ENCODE results near the gene MRPL23. TPM values are rescaled to one million over a fixed set of nuclear protein-coding genes. Genes with fewer than 3 reads are reported as not detected.

The MRPL23 gene
- total RNA-seq, 1 experiment from 2014 or later, result 123 TPM

DNA sequence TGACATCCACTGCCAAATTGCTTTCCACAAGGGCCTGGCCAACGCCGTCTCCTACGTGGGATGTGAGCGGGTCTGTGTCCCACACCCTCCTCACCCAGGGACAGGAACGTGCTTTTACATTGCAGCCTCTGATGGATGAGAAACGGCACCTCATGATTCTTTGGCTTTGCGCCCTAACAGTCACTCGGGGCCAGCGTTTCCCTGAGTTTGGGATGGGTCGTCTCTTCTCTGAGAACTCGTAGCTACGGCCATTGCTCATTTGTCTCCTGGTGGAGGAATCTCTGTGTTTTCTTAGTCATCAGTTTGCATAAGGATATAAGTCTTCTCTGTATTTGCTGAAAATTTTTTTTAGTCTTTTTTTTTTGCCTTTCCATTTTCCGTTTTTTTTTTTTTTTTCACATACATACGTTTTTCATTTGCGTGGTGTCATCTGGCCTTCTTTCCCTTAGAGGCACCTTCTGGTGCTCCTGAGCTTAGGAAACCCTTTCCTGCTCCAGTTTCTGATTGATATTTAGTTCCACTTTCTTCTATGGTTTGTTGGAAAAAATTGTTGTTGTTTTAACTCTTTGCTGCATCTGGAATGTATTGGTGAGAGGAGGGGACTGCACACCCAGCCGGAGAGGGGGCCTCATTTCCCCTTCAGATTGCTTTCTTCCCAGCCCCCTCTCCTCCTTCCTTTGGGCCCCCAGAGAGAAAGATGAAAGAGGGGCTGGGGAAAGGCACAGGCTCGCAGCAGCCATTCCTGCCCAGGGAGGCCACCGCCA, 15.6 kb upstream of the MRPL23 start:
- intact Hi-C loops (cut with micrococcal nuclease; ENCODE audit: unreplicated experiment) (no loop called here), in situ Hi-C loops (cut with HindIII; ENCODE audit: low pct_unique_long_range_greater_than_20kb, low sequenced_read_pairs) (no loop called here)
- CTCF ChIA-PET, result interaction anchor here (0.7 kb wide), 2 partner anchors 66 to 271 kb away, joined by 6 to 7 read pairs; no protein-coding TSS in a partner anchor
- Histone ChIP-seq H3K4me3 (ENCODE audit: low read depth in 2 of 2, low read length in 2 of 2) (no peak overlapping the region), H3K36me3 (ENCODE audit: control insufficient read depth, insufficient read depth, low read length) (no peaks in the 10 kb centered on the region), H3K4me1 (ENCODE audit: control insufficient read depth, insufficient read depth, low read length) (peaks cover 14% of the 10 kb centered on the region), H3K27me3 (ENCODE audit: control insufficient read depth, insufficient read depth, low read length) (no peaks in the 10 kb centered on the region), H3K27ac (ENCODE audit: low read length) (no peak overlapping the region), H3K9me3 (ENCODE audit: control insufficient read depth, insufficient read depth, low read depth, low read length) (no peaks in the 10 kb centered on the region)
- DNase-seq (ENCODE audit: low read depth, low spot score) (no peak), ATAC-seq (no peak)
- BruUV-seq (replicated peaks), result no TSS peak
- POLR2A ChIA-PET, result no interaction called here
- no peak for TF ChIP-seq SIN3A (IDR thresholded peaks at IDR 0.05; ENCODE audit: borderline replicate concordance, insufficient read depth, low read depth, low read length)
- TF ChIP-seq, protein P1, sequence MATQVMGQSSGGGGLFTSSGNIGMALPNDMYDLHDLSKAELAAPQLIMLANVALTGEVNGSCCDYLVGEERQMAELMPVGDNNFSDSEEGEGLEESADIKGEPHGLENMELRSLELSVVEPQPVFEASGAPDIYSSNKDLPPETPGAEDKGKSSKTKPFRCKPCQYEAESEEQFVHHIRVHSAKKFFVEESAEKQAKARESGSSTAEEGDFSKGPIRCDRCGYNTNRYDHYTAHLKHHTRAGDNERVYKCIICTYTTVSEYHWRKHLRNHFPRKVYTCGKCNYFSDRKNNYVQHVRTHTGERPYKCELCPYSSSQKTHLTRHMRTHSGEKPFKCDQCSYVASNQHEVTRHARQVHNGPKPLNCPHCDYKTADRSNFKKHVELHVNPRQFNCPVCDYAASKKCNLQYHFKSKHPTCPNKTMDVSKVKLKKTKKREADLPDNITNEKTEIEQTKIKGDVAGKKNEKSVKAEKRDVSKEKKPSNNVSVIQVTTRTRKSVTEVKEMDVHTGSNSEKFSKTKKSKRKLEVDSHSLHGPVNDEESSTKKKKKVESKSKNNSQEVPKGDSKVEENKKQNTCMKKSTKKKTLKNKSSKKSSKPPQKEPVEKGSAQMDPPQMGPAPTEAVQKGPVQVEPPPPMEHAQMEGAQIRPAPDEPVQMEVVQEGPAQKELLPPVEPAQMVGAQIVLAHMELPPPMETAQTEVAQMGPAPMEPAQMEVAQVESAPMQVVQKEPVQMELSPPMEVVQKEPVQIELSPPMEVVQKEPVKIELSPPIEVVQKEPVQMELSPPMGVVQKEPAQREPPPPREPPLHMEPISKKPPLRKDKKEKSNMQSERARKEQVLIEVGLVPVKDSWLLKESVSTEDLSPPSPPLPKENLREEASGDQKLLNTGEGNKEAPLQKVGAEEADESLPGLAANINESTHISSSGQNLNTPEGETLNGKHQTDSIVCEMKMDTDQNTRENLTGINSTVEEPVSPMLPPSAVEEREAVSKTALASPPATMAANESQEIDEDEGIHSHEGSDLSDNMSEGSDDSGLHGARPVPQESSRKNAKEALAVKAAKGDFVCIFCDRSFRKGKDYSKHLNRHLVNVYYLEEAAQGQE (IDR thresholded peaks at IDR 0.05; ENCODE audit: insufficient read depth in 1 of 2, low read depth in 2 of 2, low read length in 1 of 2), result no peak
- TF ChIP-seq POLR2AphosphoS5 (IDR thresholded peaks at IDR 0.05; ENCODE audit: low read depth, low read length), result no peak
- no peak for TF ChIP-seq TCF7L2 (IDR thresholded peaks at IDR 0.05; ENCODE audit: low read depth, low read length)
- TF ChIP-seq, protein P2, sequence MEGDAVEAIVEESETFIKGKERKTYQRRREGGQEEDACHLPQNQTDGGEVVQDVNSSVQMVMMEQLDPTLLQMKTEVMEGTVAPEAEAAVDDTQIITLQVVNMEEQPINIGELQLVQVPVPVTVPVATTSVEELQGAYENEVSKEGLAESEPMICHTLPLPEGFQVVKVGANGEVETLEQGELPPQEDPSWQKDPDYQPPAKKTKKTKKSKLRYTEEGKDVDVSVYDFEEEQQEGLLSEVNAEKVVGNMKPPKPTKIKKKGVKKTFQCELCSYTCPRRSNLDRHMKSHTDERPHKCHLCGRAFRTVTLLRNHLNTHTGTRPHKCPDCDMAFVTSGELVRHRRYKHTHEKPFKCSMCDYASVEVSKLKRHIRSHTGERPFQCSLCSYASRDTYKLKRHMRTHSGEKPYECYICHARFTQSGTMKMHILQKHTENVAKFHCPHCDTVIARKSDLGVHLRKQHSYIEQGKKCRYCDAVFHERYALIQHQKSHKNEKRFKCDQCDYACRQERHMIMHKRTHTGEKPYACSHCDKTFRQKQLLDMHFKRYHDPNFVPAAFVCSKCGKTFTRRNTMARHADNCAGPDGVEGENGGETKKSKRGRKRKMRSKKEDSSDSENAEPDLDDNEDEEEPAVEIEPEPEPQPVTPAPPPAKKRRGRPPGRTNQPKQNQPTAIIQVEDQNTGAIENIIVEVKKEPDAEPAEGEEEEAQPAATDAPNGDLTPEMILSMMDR (IDR thresholded peaks at IDR 0.05), result no peak

DNA sequence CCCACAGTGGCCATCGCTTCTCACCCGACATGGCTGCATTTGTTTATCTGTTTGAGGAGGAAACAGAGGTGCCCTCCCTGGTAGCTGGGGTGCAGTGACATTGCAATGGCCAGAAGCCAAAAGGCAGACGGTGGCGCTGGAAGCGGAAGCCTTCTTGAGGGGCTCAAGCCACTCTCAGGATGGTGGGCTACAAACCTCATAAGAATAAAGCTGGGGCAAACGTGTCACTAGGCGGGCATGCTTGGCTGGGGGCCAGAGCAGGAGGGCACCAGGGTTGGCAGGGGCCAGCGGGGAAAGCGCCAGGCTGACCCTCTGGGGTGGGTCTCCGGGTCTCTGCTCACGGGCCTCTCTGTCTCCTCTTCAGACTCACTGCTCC, 15.0 kb upstream of the MRPL23 start:
- DNase-seq (ENCODE audit: low read depth, low spot score) (no peak), ATAC-seq (no peak)
- ChIA-PET POLR2A (no interaction called here), CTCF (interaction anchor here (0.7 kb wide), 2 partner anchors 65 to 271 kb away, joined by 6 to 7 read pairs; no protein-coding TSS in a partner anchor)
- Histone ChIP-seq H3K27ac (ENCODE audit: low read length) (no peak overlapping the region), H3K4me1 (ENCODE audit: control insufficient read depth, insufficient read depth, low read length) (peaks cover 8% of the 10 kb centered on the region), H3K36me3 (ENCODE audit: control insufficient read depth, insufficient read depth, low read length) (no peaks in the 10 kb centered on the region), H3K27me3 (ENCODE audit: control insufficient read depth, insufficient read depth, low read length) (no peaks in the 10 kb centered on the region), H3K9me3 (ENCODE audit: control insufficient read depth, insufficient read depth, low read depth, low read length) (no peaks in the 10 kb centered on the region), H3K4me3 (ENCODE audit: low read depth in 2 of 2, low read length in 2 of 2) (no peak overlapping the region)
- in situ Hi-C loops (cut with HindIII; ENCODE audit: low pct_unique_long_range_greater_than_20kb, low sequenced_read_pairs), result no loop called here
- no TSS peak for BruUV-seq (replicated peaks)
- TF ChIP-seq, protein P1 (IDR thresholded peaks at IDR 0.05; ENCODE audit: insufficient read depth in 1 of 2, low read depth in 2 of 2, low read length in 1 of 2), result no peak
- TF ChIP-seq POLR2AphosphoS5 (IDR thresholded peaks at IDR 0.05; ENCODE audit: low read depth, low read length) (no peak), SIN3A (IDR thresholded peaks at IDR 0.05; ENCODE audit: borderline replicate concordance, insufficient read depth, low read depth, low read length) (no peak), TCF7L2 (IDR thresholded peaks at IDR 0.05; ENCODE audit: low read depth, low read length) (no peak)
- TF ChIP-seq, protein P2 (IDR thresholded peaks at IDR 0.05), result no peak
- intact Hi-C loops (cut with micrococcal nuclease; ENCODE audit: unreplicated experiment), result no loop called here

Measured in Panc1 (cell line).